HG02763 (cell line): ENCODE data around the gene SEMA3D.

Source experiments
- ATAC-seq: cut with Tn5 transposase; IDR thresholded peaks from one replicate; pipeline ENCODE4 v1.9.1; 2021; ENCODE audit warnings: mild to moderate bottlenecking, moderate library complexity; ENCODE audit not compliant: unreplicated experiment

SEMA3D gene

GRCh38 chr7:85130702-85131101 is 56.2 kb downstream of the SEMA3D start:
- no peak for ATAC-seq

GRCh38 chr7:85126383-85126782 is 60.5 kb downstream of the SEMA3D start:
- no peak for ATAC-seq

GRCh38 chr7:85125651-85126131 is 61.2 kb downstream of the SEMA3D start:
- no peak for ATAC-seq

GRCh38 chr7:85125176-85125575 is 61.7 kb downstream of the SEMA3D start:
- no peak for ATAC-seq

GRCh38 chr7:85119934-85120333 is 66.9 kb downstream of the SEMA3D start:
- ATAC-seq: no peak

GRCh38 chr7:85115862-85116261 is 71.0 kb downstream of the SEMA3D start:
- ATAC-seq: no peak

GRCh38 chr7:85115006-85115405 is 71.8 kb downstream of the SEMA3D start:
- no peak for ATAC-seq

GRCh38 chr7:85114342-85114741 is 72.5 kb downstream of the SEMA3D start:
- no peak for ATAC-seq

GRCh38 chr7:85111761-85112160 is 75.1 kb downstream of the SEMA3D start:
- ATAC-seq: no peak

- no peak for ATAC-seq
Observed at GRCh38 chr7:85106719-85107118, 80.1 kb downstream of the SEMA3D start.

- ATAC-seq: no peak
Observed at GRCh38 chr7:85104432-85105205, 82.2 kb downstream of the SEMA3D start.

- ATAC-seq: no peak
Observed at GRCh38 chr7:85103962-85104361, 82.9 kb downstream of the SEMA3D start.

- ATAC-seq: no peak
Observed at GRCh38 chr7:85103357-85103756, 83.5 kb downstream of the SEMA3D start.

- no peak for ATAC-seq
Observed at GRCh38 chr7:85102813-85103350, 84.0 kb downstream of the SEMA3D start.

GRCh38 chr7:85101347-85101746 is 85.5 kb downstream of the SEMA3D start:
- ATAC-seq: no peak

- no peak for ATAC-seq
Observed at GRCh38 chr7:85097844-85098243, 89.0 kb downstream of the SEMA3D start.

GRCh38 chr7:85095806-85096205 is 91.0 kb downstream of the SEMA3D start:
- ATAC-seq: no peak

- ATAC-seq: no peak
Observed at GRCh38 chr7:85095366-85095765, 91.5 kb downstream of the SEMA3D start.

GRCh38 chr7:85094046-85094725 is 92.7 kb downstream of the SEMA3D start:
- no peak for ATAC-seq

- ATAC-seq: no peak
Observed at GRCh38 chr7:85091565-85091928, 95.3 kb downstream of the SEMA3D start.

- no peak for ATAC-seq
Observed at GRCh38 chr7:85090919-85091564, 95.8 kb downstream of the SEMA3D start.

- ATAC-seq: no peak
Observed at GRCh38 chr7:85090143-85090542, 96.7 kb downstream of the SEMA3D start.
